ENCODE results near the gene CDK2AP2. TPM values are rescaled to one million over a fixed set of nuclear protein-coding genes. Genes with fewer than 3 reads are reported as not detected.
A peak's percentile ranks its signal among the peaks of the same experiment; 100 is the strongest.
"Not testable (repeated sequence)": the region's sequence is repeated elsewhere in the genome, so short reads cannot be mapped to it uniquely, and the experiment has no call there.

Gene CDK2AP2, protein sequence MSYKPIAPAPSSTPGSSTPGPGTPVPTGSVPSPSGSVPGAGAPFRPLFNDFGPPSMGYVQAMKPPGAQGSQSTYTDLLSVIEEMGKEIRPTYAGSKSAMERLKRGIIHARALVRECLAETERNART
- 71.7 and 84.9 TPM in 2 replicates for total RNA-seq (2014; rRNA removed; shearing (Covaris generic))

DNA sequence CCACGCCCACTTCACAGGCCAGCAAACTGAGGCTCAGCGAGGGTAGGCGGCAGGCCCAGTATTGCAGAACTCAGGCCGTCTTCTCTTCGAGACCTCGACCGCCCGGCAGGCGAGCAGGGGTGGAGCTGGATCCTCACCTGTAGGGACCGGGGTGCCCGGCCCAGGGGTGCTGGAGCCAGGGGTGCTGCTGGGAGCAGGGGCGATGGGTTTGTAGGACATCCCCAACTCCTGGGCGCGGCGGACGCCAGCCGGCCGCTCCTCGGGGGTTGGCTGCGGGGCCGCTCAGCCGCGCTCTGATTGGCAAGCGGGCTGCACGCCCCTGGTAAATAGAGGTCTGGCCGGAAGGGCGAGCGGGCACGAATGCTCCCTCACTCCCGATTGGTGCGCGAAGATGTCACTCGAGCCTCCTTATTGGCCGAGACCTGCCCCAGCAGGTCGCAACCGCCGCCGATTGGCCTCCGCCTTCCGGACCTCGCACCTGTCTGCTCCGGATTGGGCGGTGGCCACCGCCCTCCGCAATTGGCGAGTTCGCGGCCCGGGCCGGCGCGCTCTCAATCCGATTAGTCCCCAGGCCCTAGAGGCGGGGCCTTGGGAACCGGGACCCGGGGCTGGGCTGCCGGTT lies at the start of gene CDK2AP2:
Gene CDK2AP2 (minus strand): TSS at position 299 of the 622 bp plus-strand sequence. CDS start 80 bp downstream, at position 219.
- peak; percentile 100 for DNase-seq (ENCODE audit: low read depth)

DNA sequence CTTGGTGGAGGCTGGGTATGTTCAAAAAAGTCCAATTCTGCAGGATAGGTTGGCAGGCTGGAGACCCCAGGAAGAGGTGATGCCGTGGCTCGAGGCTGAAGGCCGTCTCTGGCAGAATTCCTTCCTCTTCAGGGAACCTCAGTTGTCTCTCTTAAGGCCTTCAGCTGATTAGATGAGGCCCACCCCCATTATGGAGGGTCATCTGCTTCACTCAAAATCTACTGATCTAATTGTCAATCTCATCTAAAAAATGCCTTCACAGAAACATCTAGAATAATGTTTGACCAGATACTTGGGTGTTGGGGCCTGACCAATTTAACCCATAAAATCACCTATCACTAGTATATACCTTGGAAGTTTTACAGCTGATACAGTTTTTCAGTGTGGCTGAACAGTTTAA lies 48.3 kb upstream of the CDK2AP2 start:
- DNase-seq (ENCODE audit: low read depth), result no peak

DNA sequence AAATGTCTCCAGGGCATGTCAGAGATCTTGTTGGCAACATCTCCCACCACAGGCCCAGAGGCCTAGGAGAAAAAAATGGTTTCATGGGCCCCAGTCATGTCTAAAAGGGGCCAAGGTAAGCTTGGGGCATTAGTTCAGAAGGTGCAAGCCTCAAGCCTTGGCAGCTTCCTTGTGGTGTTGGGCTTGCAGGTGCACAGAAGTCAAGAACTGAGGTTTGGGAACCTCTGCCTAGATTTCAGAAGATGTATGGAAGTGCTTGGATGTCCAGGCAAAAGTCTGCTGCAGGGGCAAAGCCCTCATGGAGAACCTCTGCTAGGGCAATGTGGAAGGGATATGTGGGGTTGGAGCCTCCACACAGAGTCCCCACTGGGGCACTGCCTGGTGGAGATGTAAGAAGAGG lies 43.7 kb upstream of the CDK2AP2 start:
- DNase-seq (ENCODE audit: low read depth), result not testable (repeated sequence)

DNA sequence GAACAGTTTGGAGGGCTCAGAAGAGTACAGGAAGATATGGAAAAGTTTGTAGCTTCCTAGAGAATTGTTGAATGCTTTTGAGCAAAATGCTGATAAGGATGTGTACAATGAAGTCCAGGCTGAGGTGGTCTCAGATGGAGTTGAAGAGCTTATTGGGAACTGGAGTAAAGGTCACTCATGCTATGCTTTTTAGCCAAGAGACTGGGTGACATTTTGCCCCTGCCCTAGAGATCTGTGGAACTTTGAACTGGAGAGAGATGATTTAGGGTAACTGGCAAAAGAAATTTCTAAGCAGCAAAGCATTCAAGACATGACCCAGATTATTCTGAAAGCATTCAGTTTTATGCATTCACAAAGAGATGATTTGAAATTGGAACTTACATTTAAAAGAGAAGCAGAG lies 43.2 kb upstream of the CDK2AP2 start:
- DNase-seq (ENCODE audit: low read depth), result no peak

DNA sequence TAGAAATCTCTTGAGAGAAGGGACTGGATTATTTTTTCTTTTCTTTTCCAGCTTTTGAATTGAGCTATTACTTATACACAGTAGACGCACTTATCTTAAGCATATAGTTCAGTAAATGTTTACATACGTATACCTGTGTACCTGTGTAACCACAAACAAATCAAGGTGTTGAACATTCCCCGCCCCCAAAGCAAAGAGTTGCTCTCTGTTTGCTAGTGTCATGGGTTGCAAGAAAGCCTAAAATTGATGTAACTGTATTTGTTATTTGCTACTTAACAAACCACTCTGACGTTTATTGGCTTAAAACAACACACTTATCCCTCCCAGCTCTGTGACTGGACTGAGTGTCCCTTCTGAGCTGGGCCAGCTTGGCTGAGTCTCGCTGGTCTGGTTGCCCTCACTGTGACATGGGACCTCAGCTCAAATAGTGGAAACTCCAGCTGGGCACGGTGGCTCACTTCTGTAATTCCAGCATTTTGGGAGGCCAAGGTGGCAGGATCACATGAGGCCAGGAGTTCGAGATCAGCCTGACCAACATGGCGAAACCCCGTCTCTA lies 40.7 kb upstream of the CDK2AP2 start:
- no peak for DNase-seq (ENCODE audit: low read depth)

DNA sequence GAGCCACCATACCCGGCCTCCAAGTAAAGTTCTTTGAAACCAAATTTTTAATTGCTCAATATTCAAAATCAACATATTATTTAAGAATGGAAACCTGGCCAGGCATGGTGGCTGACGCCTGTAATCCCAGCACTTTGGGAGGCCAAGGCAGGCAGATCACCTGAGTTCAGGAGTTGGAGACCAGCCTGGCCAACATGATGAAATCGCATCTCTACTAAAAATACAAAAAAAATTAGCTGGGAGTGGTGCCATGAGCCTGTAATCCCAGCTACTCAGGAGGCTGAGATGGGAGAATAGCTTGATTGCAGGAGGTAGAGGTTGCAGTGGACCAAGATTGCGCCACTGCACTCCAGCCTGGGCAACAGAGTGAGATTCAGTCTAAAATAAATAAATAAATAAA lies 40.1 kb upstream of the CDK2AP2 start:
- not testable (repeated sequence) for DNase-seq (ENCODE audit: low read depth)

DNA sequence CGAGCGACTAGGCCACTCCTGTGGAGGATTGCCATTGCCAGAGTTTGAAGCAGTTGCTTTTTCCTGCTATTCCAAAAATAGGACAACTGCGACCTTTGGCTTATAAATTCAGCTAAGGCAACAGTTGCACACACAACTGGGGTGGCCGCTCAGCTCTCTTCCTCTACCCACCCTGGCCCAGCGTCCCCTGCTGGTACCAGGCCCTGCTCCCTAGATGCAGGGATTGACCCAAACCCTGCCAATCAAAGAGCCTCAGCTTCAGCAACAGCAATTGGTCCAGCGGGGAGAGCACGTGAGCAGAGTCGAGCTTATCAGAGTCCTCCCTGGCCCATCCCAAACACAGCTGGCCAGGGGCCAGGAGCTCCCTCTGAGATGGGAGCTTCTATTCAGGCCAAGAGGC lies 37.3 kb upstream of the CDK2AP2 start:
- no peak for DNase-seq (ENCODE audit: low read depth)

DNA sequence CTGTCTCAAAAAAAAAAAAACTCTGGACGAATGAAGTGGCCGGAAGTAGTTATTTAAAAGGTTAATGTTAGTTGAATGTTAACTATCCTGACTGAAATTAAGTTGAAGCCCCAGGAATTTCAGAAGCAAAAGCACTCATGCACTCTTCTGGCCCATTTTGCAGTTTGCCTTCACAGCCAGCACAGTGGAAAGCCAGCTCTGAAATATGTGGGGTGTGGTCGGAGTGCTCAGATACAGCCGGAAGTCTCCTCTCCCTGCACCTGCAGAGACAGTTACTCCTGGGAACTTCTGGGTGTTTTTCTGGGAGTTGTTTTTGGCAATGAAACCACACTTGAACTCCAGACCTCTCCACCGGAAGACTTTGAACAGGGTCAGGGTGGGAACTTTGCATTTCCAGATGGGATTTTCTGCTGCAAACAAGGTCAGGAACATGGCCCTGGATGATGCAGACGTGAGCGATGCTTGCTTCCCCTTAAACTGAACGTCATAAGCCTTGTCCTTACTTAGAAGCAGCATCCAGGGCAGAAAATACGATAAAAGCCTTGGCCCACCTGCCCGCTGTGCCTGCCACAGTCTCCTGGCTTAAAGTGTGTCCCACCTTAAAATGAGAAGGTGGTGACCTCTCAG lies 36.8 kb upstream of the CDK2AP2 start:
- no peak for DNase-seq (ENCODE audit: low read depth)

DNA sequence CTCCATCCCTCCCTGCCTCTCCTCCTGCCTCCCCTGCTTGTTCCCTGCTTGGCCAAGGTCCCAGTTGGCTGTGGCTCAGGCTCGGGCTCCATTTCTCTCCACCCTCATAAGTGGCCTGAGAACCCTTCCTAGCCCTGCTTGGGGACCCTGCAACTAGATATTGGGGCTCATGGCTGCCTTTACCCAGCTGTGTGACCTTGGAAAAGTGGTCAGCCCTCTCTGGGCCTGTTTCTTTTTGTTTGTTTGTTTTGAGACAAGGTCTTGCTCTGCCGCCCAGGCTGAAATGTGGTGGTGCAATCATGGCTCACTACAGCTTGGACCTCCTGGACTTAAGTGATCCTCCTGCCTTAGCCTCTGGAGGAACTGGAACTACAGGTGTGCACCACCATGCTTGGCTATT lies 35.6 kb upstream of the CDK2AP2 start:
- no peak for DNase-seq (ENCODE audit: low read depth)

DNA sequence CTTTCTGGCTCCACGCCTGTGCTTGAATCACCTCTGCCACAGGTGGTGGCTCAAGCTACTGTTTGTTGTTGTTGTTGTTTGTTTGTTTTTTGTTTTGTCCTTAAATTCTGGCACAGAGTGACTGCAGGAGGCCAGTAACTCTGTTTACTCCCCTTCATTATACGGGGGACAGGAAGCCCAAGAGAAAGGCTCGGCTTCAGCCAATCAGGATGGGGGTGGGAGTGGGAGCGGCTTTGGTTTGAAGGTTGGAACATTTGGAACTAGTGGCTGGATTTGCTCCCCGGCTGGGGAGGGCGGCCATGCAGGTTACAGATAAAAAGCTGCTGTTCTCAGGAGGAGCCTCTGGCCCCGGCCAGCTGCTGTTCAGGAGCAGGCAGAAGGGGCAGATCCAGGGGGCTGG lies 35.0 kb upstream of the CDK2AP2 start:
- no peak for DNase-seq (ENCODE audit: low read depth)

DNA sequence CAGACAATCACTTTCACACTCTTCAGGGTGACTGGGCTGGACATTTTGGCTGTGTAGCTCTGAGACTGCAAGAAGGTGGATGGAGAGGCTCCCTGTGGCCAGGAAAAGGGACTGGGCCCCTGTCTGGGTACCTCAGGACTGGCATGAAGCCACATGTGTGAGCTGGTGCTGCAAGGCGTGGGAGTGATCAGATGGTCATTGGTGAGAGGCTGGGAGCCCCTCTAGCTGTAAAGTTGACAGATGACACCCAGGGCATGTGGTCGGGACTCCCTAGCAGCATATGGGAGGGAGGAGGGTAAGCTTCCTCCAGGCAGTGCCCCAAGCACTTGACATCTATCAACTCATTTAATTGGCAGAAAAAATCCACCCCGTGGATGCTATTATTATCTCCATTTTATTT lies 34.2 kb upstream of the CDK2AP2 start:
- no peak for DNase-seq (ENCODE audit: low read depth)

DNA sequence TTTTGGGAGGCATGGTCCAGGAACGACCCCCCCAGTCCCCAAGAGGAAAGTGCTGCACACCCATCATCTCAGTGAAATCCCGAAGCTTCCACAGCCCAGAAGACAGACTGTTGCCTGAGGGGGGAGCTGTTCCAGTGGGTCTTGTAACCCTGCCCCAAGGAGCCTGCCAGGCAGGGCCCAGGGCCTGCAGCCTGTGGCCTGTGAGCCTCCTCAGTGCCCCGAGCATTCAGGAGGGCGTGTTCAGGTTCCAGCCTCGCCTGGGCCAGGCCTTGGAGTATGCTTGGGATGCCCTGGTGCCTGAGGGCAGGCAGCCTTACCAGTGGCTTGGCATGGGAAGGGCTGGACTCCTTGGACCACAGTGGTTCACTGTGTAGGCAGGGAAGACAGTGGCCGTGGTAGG lies 33.2 kb upstream of the CDK2AP2 start:
- DNase-seq (ENCODE audit: low read depth), result no peak

DNA sequence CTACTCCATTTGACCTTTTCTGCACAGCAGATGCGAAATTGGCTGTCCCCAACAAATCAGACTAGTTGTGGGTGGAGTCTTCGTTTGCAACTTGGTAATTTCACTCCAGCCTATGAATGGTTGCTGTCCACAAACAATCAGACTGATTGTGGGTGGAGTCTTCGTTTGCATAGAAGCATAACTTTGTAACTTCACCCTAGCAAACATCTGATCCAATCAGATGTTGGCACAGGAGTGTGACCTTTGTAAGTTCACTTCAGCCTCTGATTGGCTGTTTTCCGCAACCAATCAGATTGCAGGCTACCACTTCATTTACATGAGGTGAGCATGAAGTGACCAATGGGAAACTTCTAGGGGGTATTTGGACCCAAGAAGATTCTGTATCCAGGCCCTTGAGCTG lies 31.6 kb upstream of the CDK2AP2 start:
- no peak for DNase-seq (ENCODE audit: low read depth)

DNA sequence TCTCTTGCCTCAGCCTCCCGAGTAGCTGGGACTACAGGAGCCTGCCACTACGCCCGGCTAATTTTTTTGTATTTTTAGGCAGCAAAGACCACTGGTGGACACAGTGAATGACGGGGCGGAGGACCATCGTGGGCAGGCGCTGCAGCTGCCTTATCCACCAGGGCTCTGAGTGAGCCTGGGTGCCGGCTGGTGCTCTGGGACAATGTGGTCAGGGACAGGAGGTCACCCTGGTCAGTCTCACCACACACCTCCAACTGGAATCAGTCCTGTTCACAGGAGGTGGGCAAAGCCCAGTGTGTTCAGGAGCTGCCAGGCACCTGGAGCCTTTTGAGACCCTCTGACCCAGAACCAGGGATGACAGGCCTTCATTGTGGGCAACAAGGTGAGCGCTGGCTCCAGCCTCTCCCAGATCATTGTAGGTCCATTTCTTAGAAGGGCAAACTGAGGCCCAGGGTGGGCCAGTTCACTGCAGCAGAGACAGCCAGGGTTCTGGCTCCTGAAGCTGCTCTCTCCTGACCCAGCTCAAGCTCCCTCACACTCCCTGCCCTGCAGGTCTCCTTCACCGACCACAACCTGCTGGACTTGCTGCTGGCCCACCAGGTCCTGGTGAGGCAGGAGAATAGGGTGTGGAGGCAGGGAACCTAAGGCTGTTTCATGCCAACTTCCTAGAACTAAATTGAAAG lies 31.0 kb upstream of the CDK2AP2 start:
- no peak for DNase-seq (ENCODE audit: low read depth)

DNA sequence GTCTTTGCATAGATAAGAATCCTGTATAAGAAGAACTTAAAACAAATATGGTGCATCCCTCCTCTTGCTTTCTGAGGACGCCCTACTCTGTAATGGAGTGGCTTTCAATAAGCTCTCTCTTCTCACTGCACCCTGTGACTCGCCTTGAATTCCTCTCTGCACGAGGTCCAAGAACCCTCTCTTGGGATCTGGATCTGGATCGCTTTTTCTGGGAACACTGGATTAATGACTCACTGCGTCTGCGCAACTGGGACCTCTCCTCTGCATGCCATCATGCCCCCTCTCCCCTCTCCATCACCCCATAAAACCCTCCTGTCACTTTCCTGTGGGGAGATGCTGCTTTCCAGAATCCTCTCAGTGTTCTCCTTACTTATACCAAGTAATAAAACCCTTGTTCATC lies 30.3 kb upstream of the CDK2AP2 start:
- DNase-seq (ENCODE audit: low read depth), result no peak

DNA sequence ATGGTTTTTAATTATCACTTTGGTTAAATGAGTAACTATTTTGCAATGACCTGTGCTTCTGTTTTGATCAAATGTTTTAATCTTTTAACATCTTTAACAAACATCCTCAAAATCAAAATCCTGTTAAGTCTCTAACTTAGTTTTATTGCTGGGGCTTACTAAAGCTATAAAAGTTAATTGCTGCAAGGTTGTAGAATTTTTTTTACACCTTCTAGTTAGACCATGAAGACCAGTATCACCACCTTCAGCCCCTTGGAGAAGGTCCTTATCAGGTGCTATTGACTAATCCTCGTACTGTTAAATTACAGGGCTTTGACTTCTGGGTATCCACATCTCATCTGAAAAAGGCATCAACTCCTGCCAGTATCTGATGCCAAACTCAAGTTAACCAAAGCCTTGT lies 27.6 kb upstream of the CDK2AP2 start:
- DNase-seq (ENCODE audit: low read depth), result no peak

DNA sequence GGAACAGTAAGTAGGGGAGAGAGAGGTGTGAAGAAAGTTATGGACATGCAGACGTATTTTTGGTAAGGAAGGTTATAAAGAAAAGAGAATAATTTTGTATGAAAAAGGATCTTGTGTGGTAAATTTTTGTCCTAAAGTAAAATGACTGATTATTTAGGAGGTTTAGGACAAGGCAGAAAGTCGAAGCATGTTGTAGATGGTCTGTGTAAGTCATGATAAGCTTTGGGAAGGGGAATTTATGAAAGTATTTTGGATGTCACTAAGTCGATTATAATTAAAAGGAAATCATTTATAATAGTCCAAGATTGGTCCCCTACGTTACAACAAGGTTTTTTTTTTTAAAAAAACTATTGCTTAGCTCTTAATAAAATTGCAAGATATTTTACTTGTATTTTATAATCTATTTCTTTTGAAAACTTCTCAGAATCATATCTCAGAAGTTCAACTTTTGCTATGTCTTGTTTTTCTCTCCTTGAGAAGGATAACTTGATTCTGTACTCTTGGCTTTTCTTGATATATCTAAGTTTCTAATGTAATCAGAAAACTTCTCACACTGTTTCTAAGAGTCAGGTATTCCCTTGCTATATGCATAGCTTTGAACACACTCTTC lies 26.2 kb upstream of the CDK2AP2 start:
- DNase-seq (ENCODE audit: low read depth), result peak; percentile 26

DNA sequence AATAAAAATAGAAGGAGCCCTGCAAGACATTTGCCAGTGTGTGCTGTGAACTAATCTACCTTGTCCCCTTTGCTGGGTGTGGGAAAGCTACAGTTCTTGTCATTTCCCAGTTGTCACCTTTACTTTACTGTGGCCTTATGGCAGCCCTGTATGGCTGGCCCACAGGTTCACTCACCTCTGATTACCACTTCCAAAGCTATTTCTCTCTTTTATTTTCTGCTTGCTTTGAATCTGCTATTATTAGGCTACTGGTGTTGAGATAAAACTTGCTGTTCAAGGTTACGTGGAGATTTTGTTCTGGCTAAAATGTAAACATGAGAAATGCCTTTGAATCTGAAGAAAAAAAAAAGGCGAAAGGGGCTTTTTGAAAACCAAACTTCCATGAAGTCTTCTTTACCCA lies 24.9 kb upstream of the CDK2AP2 start:
- no peak for DNase-seq (ENCODE audit: low read depth)

DNA sequence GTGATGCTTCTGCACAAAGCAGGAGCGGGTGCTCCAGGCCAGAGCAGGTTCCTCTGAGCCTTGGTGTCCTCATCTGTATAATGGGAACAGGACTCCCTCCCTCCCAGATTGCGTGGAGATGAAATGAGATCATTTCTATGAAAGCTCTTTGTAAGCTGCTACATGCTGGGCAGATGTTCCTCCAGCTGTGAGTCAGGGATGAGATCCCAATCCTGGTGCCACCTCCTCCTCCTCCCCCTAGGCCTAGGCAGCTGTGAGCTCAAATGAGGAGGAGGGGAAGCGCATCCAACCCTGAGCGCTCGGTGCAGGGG lies 22.3 kb upstream of the CDK2AP2 start:
- DNase-seq (ENCODE audit: low read depth), result peak; percentile 10

DNA sequence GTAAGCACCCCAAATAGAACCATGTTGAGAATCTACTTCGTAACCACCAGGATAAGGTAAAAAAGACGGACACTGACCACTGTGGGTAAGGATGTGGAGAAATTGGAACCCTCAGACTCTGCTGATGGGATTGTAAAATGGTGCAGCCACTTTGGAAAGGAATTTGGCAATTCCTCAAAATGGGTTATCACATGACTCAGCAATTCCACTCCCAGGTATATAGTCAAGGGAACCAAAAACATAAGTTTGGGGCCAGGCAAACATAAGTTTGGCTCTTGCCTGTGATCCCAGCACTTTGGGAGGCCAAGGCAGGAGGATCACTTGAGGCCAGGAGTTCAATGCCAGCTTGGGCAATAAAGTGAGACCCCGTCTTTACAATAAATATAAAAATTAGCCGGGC lies 20.4 kb upstream of the CDK2AP2 start:
- DNase-seq (ENCODE audit: low read depth), result no peak

DNA sequence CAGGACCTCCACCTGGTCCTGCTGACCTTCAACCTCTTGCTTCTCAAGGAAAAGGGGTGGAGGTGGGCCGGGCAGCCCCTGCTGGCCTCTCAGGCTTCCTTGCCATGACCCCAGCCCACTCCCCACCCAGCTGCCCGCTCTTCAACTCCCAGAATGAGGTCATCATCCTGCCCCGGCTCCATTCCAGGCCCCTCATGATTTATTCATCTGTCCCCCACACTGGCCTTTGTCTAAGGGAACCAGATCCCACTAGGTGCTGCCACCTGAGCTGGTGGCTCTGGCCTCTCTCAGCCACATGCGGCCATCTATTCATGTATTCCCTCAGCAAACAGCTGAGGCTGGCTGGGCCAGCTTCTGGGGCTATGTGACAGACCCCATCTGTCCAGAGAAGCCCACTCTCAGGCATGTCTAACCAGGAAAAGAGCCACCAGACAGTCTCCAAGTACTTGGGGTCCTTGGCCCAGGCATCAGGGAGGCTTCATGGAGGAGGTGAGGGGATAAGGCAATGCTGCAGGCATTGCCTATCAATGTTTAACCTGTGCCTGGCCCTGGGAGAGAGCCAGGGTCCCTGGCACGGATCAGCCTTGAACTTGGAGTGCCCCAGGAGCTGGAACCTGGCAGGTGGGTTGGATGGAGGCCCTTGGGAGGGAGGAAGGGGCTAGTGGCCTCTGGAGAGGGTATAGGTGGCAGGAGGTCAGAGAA lies 17.5 kb upstream of the CDK2AP2 start:
- no peak for DNase-seq (ENCODE audit: low read depth)

DNA sequence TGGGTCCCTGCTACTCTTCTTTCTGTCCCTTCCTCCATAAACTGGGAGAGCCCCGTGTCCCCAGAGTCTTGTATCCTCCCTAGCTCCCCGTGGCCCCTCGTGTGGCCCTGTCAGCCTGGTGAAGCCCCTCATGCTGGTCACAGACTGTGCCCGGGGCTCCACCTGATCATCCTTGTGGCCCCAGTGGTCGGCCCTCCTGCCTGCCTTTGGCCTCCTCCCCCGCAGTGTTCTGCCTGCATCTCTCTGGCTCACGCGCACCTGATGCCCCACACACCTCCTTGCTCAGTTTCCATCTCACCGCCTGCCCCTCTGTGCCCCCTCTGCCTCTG lies 16.5 kb upstream of the CDK2AP2 start:
- no peak for DNase-seq (ENCODE audit: low read depth)

Measured in RPMI7951 (cell line).